H1 (cell line): Measurements from ENCODE around the gene COX14. TPM values are rescaled to one million over a fixed set of nuclear protein-coding genes. Genes with fewer than 3 reads are reported as not detected.

ENCODE experiments used
- BCL11A ChIP-seq, 2 experiments: IDR thresholded peaks; one replicate each; pipeline ENCODE4 v1.6.1; 2011; ENCODE audit warnings: low read depth in 2 of 2, low read length in 2 of 2, mild to moderate bottlenecking in 2 of 2
- CEBPB ChIP-seq: IDR thresholded peaks from 2 replicates; pipeline ENCODE4 v1.6.1; 2012; ENCODE audit warnings: low read depth, low read length
- KDM5A ChIP-seq: fragments of 200-600 bp; IDR thresholded peaks from 2 replicates; pipeline ENCODE4 v1.7.1; 2012; ENCODE audit warnings: mild to moderate bottlenecking, low read length, inconsistent platforms, mixed read lengths
- POLR2AphosphoS5 ChIP-seq: IDR thresholded peaks from 2 replicates; pipeline ENCODE4 v1.6.1; 2011; ENCODE audit warnings: low read depth, low read length
- RFX5 ChIP-seq: IDR thresholded peaks from 2 replicates; pipeline ENCODE4 v1.6.1; 2011; ENCODE audit warnings: low read depth, low read length, improper control_type of control experiment, borderline replicate concordance
- polyA plus RNA-seq, 7 experiments: library from polyadenylated mRNA; depleted of rRNA in 3 of 7; stranded (reverse) in 5 of 7; unstranded in 2 of 7; fragments of >200 nt in 5 of 7; fragments of 200-250 nt in 2 of 7; gene quantifications; 1 replicate in 5 of 7; 2 replicates in 1 of 7; 4 replicates in 1 of 7; pipeline versions ENCODE4 v1.2.1 to v1.2.3, GENCODE V29; 2011 to 2013; ENCODE audit warnings: missing spikeins in 2 of 7, mixed read lengths in 2 of 7
- total RNA-seq: library from RNA; stranded (reverse); fragmentation: NEBNext Ultra II Directional; extraction: Animal tissue kit (Norgen Biotek cat#: 25700); gene quantifications from 2 replicates; pipeline ENCODE4 v1.2.1, GENCODE V29; 2021

Gene COX14
- total and polyA plus RNA-seq, 2 of the 8 experiments (the other 6 are each of a cell fraction or from before 2014, with no cell fraction given), result 40.1 to 102 TPM

DNA sequence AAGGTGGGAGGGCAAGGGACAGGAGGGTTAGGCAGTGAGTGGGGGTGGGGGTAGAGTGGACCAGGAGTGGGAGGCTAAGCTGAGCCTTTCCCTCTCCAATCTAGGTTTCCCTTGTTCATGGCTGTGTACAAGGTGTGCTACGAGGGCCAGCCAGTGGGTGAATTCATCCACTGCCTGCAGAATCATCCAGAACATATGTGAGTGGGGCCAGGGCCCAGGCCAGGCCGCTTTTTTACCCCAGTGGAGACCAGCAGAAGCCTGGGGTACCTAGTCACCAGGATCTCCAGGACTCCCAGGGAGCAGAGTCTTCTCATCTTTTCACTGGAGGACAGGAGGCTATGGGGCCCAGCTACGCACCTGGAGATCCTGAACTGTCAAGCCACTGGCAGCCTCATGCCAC is 2.7 kb upstream of the COX14 start (continued):
- no peak for TF ChIP-seq KDM5A
- TF ChIP-seq BCL11A (IDR thresholded peaks at IDR 0.05; ENCODE audit: low read depth in 2 of 2, low read length in 2 of 2), result no peak
- TF ChIP-seq RFX5, result no peak
- TF ChIP-seq POLR2AphosphoS5, result no peak
- no peak for TF ChIP-seq CEBPB
